GM18951 (cell line): ENCODE measurements around the gene DNAJC13.
"Not testable (repeated sequence)": the region's sequence is repeated elsewhere in the genome, so short reads cannot be mapped to it uniquely, and the experiment has no call there.

ENCODE experiments used
- POLR2A ChIP-seq: IDR thresholded peaks from 4 replicates; pipeline ENCODE4 v1.6.1; 2011; ENCODE audit warnings: mild to moderate bottlenecking; ENCODE audit not compliant: insufficient read length, insufficient read depth; ENCODE audit errors: extremely low read depth
- in situ Hi-C: fragments of 300-500 bp; cut with MboI; formaldehyde crosslinking; loops from one replicate; pipeline ENCODE4 v1.12.0; 2022; ENCODE audit warnings: low sequenced_read_pairs, mixed read lengths, inconsistent platforms; ENCODE audit not compliant: unreplicated experiment

DNAJC13 gene

GRCh38 chr3:132416807-132417694 is at the start of gene DNAJC13:
TSS of gene DNAJC13 (plus strand) at chr3:132417502. CDS start at chr3:132434551, 17,049 bp downstream.
- TF ChIP-seq POLR2A = peak; percentile 75
- in situ Hi-C loops = no loop called here

GRCh38 chr3:132368515-132368914 is 48.8 kb upstream of the DNAJC13 start:
- in situ Hi-C loops = no loop called here
- TF ChIP-seq POLR2A = no peak

- in situ Hi-C loops = no loop called here
- TF ChIP-seq POLR2A = no peak
These were observed 48.3 kb upstream of the DNAJC13 start for GRCh38 chr3:132368962-132369361.

GRCh38 chr3:132376945-132377354 is 40.4 kb upstream of the DNAJC13 start:
- in situ Hi-C loops = not testable (repeated sequence)

GRCh38 chr3:132378048-132378762 is 39.1 kb upstream of the DNAJC13 start:
- in situ Hi-C loops = no loop called here
- TF ChIP-seq POLR2A = no peak

GRCh38 chr3:132378846-132379245 is 38.5 kb upstream of the DNAJC13 start:
- no peak for TF ChIP-seq POLR2A
- in situ Hi-C loops = no loop called here

GRCh38 chr3:132380920-132381319 is 36.4 kb upstream of the DNAJC13 start:
- TF ChIP-seq POLR2A = no peak
- in situ Hi-C loops = no loop called here

- in situ Hi-C loops = no loop called here
- no peak for TF ChIP-seq POLR2A
These were observed 35.9 kb upstream of the DNAJC13 start for GRCh38 chr3:132381348-132381944.

- TF ChIP-seq POLR2A = no peak
- in situ Hi-C loops = no loop called here
These were observed 35.0 kb upstream of the DNAJC13 start for GRCh38 chr3:132382267-132382666.

- no peak for TF ChIP-seq POLR2A
- in situ Hi-C loops = no loop called here
These were observed 34.6 kb upstream of the DNAJC13 start for GRCh38 chr3:132382688-132383194.

- in situ Hi-C loops = no loop called here
- no peak for TF ChIP-seq POLR2A
These were observed 31.0 kb upstream of the DNAJC13 start for GRCh38 chr3:132386259-132386658.

GRCh38 chr3:132392675-132393074 is 24.6 kb upstream of the DNAJC13 start:
- in situ Hi-C loops = not testable (repeated sequence)

GRCh38 chr3:132394320-132394719 is 23.0 kb upstream of the DNAJC13 start:
- TF ChIP-seq POLR2A = no peak
- in situ Hi-C loops = no loop called here
